ENCODE data around the gene RNU4-1. TPM values are rescaled to one million over a fixed set of nuclear protein-coding genes. Genes with fewer than 3 reads are reported as not detected.
A peak's percentile ranks its signal among the peaks of the same experiment; 100 is the strongest.

RNU4-1 gene
- total and polyA plus RNA-seq, 8 donors: under 0.01 TPM; not detected in 4

DNA sequence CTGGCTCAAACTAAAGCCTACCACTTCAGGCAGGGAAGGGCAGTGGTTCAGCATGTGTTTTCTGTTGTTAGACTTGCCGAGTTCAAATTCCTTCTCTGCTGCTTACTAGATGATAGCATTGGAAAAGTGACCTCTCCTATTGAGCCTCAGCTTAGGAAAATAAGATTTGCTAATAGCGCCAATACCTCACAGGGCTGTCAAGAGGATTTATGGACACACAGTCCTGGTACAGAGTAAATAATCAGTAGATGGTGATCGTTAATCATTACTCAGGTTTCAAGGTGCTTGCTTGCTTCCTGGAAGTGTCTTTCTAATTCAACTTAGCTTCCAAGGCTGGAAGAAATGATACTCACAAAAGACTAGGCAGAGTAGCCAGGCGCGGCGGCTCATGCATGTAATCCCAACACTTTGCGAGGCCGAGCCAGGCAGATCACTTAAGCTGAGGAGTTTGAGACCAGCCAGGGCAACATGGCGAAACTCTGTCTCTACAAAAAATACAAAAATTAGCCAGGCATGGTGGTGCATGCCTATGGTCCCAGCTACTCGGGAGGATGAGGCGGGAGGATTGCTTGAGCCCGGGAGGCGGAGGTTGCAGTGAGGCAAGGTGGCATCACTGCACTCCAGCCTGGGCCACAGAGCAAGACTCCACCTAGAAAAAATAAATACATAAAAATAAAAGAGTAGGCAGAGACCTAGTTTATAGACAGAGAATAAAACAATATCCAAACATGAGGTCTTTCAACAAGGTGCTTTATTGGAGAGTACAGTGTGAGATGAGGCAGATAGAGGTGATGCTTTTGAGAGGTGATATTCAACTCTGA lies 28.6 kb upstream of the RNU4-1 start:
- H3K36me3 ChIP-seq: no peaks in the 10 kb centered on the region
- peak overlapping the region; percentile 69 to 87 (median 79) for H3K27ac ChIP-seq
- H3K27me3 ChIP-seq: no peaks in the 10 kb centered on the region
- no peak overlapping the region for H3K4me3 ChIP-seq
- H3K9me3 ChIP-seq: no peaks in the 10 kb centered on the region
- peak; percentile 51 to 83 for DNase-seq
- peak; percentile 8 to 68 (median 67) for TF ChIP-seq POLR2AphosphoS5 (IDR thresholded peaks at IDR 0.05)
- no peak for TF ChIP-seq EP300 (IDR thresholded peaks at IDR 0.05)
- TF ChIP-seq, protein P1, sequence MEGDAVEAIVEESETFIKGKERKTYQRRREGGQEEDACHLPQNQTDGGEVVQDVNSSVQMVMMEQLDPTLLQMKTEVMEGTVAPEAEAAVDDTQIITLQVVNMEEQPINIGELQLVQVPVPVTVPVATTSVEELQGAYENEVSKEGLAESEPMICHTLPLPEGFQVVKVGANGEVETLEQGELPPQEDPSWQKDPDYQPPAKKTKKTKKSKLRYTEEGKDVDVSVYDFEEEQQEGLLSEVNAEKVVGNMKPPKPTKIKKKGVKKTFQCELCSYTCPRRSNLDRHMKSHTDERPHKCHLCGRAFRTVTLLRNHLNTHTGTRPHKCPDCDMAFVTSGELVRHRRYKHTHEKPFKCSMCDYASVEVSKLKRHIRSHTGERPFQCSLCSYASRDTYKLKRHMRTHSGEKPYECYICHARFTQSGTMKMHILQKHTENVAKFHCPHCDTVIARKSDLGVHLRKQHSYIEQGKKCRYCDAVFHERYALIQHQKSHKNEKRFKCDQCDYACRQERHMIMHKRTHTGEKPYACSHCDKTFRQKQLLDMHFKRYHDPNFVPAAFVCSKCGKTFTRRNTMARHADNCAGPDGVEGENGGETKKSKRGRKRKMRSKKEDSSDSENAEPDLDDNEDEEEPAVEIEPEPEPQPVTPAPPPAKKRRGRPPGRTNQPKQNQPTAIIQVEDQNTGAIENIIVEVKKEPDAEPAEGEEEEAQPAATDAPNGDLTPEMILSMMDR (IDR thresholded peaks at IDR 0.05): no peak
- no peak for TF ChIP-seq POLR2A (IDR thresholded peaks at IDR 0.05)
- H3K4me1 ChIP-seq: peaks cover 31 to 50% (median 42%) of the 10 kb centered on the region in 4 donors
- WGBS, 5 donors: 35 to 52% (median 42%) methylated on average over 13 of the region's 13 CpGs
- intact Hi-C loops (cut with DNase I; ENCODE audit: low total_unique reads): no loop called here

DNA sequence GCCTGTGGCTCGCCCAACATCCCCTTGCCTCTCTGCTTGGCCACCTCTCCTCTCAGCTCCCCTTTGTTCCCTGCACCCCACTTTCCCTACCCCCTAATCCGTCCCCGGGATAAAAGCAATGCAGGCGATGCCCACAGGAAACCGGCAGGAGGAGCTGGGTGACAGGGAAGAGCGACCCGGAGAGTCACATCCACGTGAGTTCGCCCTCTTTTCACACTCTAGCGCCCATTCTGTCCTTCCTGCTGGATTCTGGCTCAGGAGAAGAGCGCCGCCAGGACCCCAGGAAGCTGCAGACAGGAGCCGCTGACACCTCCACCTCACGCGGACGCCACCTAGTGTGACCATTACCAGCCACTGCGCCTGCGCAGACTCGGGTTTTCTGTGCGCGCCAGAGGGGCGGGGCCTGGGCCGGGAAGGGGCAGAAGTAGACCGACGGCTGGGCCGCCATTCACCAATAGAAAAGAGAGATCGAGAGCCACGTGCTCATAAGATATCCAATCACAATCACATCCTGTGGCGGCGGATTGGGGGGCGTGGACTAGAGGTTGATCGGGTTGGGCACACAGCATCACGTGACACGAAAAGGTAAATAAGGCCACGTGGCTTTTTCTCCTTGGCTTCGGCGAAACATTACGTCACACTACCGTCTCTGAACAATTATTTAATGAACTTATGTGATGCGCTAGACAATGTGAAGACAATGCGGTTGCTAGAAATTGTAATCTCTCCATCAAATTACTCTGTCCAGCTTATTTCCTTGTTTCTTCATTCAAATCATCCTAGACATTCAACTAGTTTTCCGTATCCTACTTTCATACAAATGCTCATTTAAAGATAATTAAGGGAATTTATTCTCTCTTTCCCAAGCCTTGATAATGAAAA lies 24.4 kb upstream of the RNU4-1 start:
- TF ChIP-seq POLR2A (IDR thresholded peaks at IDR 0.05): peak in 2 of 4 donors; percentile 78 to 87
- TF ChIP-seq, protein P1 (IDR thresholded peaks at IDR 0.05): peak in 5 of 7 experiments; percentile 42 to 83 (median 65)
- no peak for TF ChIP-seq EP300 (IDR thresholded peaks at IDR 0.05)
- peak; percentile 74 to 97 (median 97) for TF ChIP-seq POLR2AphosphoS5 (IDR thresholded peaks at IDR 0.05)
- H3K9me3 ChIP-seq: no peaks in the 10 kb centered on the region
- intact Hi-C loops (cut with DNase I; ENCODE audit: low total_unique reads): no loop called here
- peak overlapping the region; percentile 51 to 71 (median 59) for H3K4me3 ChIP-seq
- DNase-seq: peak; percentile 99
- peaks cover 20 to 35% (median 28%) of the 10 kb centered on the region in 4 donors for H3K4me1 ChIP-seq
- 2 to 3% (median 2%) methylated on average over 31 to 42 of the region's 42 CpGs for WGBS, 5 donors
- H3K36me3 ChIP-seq: no peaks in the 10 kb centered on the region
- H3K27ac ChIP-seq: peak overlapping the region; percentile 87 to 93 (median 90)
- H3K27me3 ChIP-seq: no peaks in the 10 kb centered on the region

DNA sequence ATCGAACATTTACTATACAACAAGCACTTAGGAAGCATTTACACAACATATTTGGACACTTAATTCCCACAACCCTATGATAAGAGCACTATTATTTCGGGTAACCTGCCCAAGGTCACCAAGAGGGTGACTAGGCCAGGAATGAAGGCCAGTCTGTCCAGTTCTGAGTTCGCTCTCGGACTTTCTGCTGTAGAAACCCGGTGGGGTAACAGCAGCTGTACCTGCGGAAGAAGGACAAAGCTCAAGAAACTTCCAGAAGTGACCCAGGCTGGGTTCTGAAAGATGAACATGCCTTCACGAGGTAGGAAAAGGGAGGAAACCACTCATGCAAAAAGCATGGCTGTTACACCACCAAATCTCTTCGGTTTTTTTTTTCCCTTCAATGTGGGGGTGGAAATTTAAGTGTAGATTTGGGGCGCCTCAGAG lies 23.8 kb upstream of the RNU4-1 start:
- TF ChIP-seq POLR2A (IDR thresholded peaks at IDR 0.05): no peak
- no peak for TF ChIP-seq EP300 (IDR thresholded peaks at IDR 0.05)
- TF ChIP-seq, protein P1 (IDR thresholded peaks at IDR 0.05): no peak
- TF ChIP-seq POLR2AphosphoS5 (IDR thresholded peaks at IDR 0.05): no peak
- no peaks in the 10 kb centered on the region for H3K36me3 ChIP-seq
- 15 to 43% (median 26%) methylated on average over 9 of the region's 9 CpGs for WGBS, 5 donors
- peak overlapping the region; percentile 87 to 93 (median 90) for H3K27ac ChIP-seq
- no peaks in the 10 kb centered on the region for H3K9me3 ChIP-seq
- peak overlapping the region; percentile 51 to 71 (median 59) for H3K4me3 ChIP-seq
- peaks cover 16 to 33% (median 23%) of the 10 kb centered on the region in 4 donors for H3K4me1 ChIP-seq
- no peaks in the 10 kb centered on the region for H3K27me3 ChIP-seq
- intact Hi-C loops (cut with DNase I; ENCODE audit: low total_unique reads): no loop called here
- DNase-seq: peak in 1 of 2 donors; percentile 55

DNA sequence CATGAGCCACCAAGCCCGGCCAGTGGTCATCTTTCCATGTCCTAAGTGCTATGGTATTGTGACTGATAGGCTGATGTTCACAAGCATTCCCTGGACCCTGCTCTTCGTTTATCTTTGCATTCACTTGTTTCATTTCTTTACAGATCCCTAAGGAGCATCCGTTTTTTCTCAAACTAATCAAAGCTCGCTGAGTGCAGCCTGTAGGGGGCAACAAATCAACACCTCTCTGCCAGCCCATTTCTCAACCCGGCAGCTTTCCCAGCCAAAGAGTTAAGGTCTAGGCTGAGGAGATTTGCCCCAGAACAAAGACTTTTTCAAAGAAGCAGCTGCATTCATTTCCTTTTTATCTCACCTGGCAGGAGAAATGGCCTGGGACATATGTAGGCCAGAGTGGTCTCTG lies 21.2 kb upstream of the RNU4-1 start:
- Histone ChIP-seq H3K9me3 (no peaks in the 10 kb centered on the region), H3K4me3 (no peak overlapping the region), H3K27me3 (no peaks in the 10 kb centered on the region), H3K36me3 (no peaks in the 10 kb centered on the region), H3K4me1 (peaks cover 0 to 24% (median 14%) of the 10 kb centered on the region in 4 donors), H3K27ac (no peak overlapping the region)
- TF ChIP-seq POLR2AphosphoS5 (IDR thresholded peaks at IDR 0.05) (no peak), EP300 (IDR thresholded peaks at IDR 0.05) (no peak), POLR2A (IDR thresholded peaks at IDR 0.05) (no peak)
- TF ChIP-seq, protein P1 (IDR thresholded peaks at IDR 0.05): no peak
- WGBS, 5 donors: 55 to 69% (median 63%) methylated on average over 5 of the region's 5 CpGs
- intact Hi-C loops (cut with DNase I; ENCODE audit: low total_unique reads): no loop called here
- DNase-seq: no peak
